Muscle layer of duodenum (tissue), 2 donors: Measurements from ENCODE around the gene PHF2.

Experiments used
- H3K27ac ChIP-seq: one replicate; pipeline ENCODE4 v1.7.0; 2013; ENCODE audit warnings: mild to moderate bottlenecking, low read length
- H3K27me3 ChIP-seq: one replicate; pipeline ENCODE4 v1.7.0; 2013; ENCODE audit warnings: low read depth, mild to moderate bottlenecking, control low read depth, low read length
- H3K36me3 ChIP-seq, 2 donors: one replicate each; pipeline ENCODE4 v1.7.0; 2013; ENCODE audit warnings: low read length in 2 of 2, control low read depth in 1 of 2, mild to moderate bottlenecking in 1 of 2; ENCODE audit not compliant: insufficient read depth in 2 of 2, control insufficient read depth in 1 of 2
- H3K4me1 ChIP-seq, 2 donors: one replicate each; pipeline ENCODE4 v1.7.0; 2013; ENCODE audit warnings: low read length in 2 of 2, mild to moderate bottlenecking in 2 of 2, control low read depth in 1 of 2, moderate library complexity in 1 of 2; ENCODE audit not compliant: insufficient read depth in 2 of 2, control insufficient read depth in 1 of 2
- H3K4me3 ChIP-seq, 2 donors: one replicate each; pipeline ENCODE4 v1.7.0; 2013; ENCODE audit warnings: low read length in 2 of 2, low read depth in 1 of 2, mild to moderate bottlenecking in 1 of 2
- H3K9me3 ChIP-seq, 2 donors: one replicate each; pipeline ENCODE4 v1.7.0; 2013; ENCODE audit warnings: low read length in 2 of 2, control low read depth in 1 of 2, mild to moderate bottlenecking in 1 of 2; ENCODE audit not compliant: control insufficient read depth in 1 of 2
- donor health status: healthy.

Gene PHF2

GRCh38 chr9:93610206-93610605 is 33.8 kb downstream of the PHF2 start:
- peaks cover 0 to 25% of the 10 kb centered on the region in 2 donors for H3K4me1 ChIP-seq
- no peaks in the 10 kb centered on the region for H3K36me3 ChIP-seq
- no peak overlapping the region for H3K4me3 ChIP-seq
- H3K9me3 ChIP-seq, result peaks cover 3 to 25% of the 10 kb centered on the region in 2 donors
- H3K27me3 ChIP-seq, result no peaks in the 10 kb centered on the region
- H3K27ac ChIP-seq, result no peak overlapping the region

GRCh38 chr9:93612052-93612795 is 35.8 kb downstream of the PHF2 start:
- Histone ChIP-seq H3K27me3 (no peaks in the 10 kb centered on the region), H3K4me1 (peaks cover 0 to 25% of the 10 kb centered on the region in 2 donors), H3K36me3 (no peaks in the 10 kb centered on the region), H3K4me3 (no peak overlapping the region), H3K9me3 (peaks cover 3 to 21% of the 10 kb centered on the region in 2 donors), H3K27ac (no peak overlapping the region)

GRCh38 chr9:93612796-93613154 is 36.4 kb downstream of the PHF2 start:
- H3K27me3 ChIP-seq, result no peaks in the 10 kb centered on the region
- H3K4me3 ChIP-seq, result no peak overlapping the region
- no peaks in the 10 kb centered on the region for H3K36me3 ChIP-seq
- no peak overlapping the region for H3K27ac ChIP-seq
- H3K9me3 ChIP-seq, result peaks cover 3 to 20% of the 10 kb centered on the region in 2 donors
- peaks cover 0 to 25% of the 10 kb centered on the region in 2 donors for H3K4me1 ChIP-seq

GRCh38 chr9:93613174-93613573 is 36.8 kb downstream of the PHF2 start:
- Histone ChIP-seq H3K4me3 (no peak overlapping the region), H3K36me3 (no peaks in the 10 kb centered on the region), H3K27me3 (no peaks in the 10 kb centered on the region), H3K27ac (no peak overlapping the region), H3K9me3 (peaks cover 3 to 16% of the 10 kb centered on the region in 2 donors), H3K4me1 (peaks cover 0 to 25% of the 10 kb centered on the region in 2 donors)

GRCh38 chr9:93613791-93614190 is 37.4 kb downstream of the PHF2 start:
- Histone ChIP-seq H3K27ac (no peak overlapping the region), H3K9me3 (peaks cover 3 to 16% of the 10 kb centered on the region in 2 donors), H3K36me3 (no peaks in the 10 kb centered on the region), H3K4me3 (no peak overlapping the region), H3K27me3 (no peaks in the 10 kb centered on the region), H3K4me1 (peaks cover 0 to 25% of the 10 kb centered on the region in 2 donors)

- Histone ChIP-seq H3K27ac (no peak overlapping the region), H3K4me3 (no peak overlapping the region), H3K36me3 (no peaks in the 10 kb centered on the region), H3K9me3 (peaks cover 0 to 7% of the 10 kb centered on the region in 2 donors), H3K4me1 (peaks cover 0 to 25% of the 10 kb centered on the region in 2 donors), H3K27me3 (no peaks in the 10 kb centered on the region)
Measured at GRCh38 chr9:93614830-93615468, 38.6 kb downstream of the PHF2 start.

- peaks cover 0 to 29% of the 10 kb centered on the region in 2 donors for H3K4me1 ChIP-seq
- no peaks in the 10 kb centered on the region for H3K27me3 ChIP-seq
- no peak overlapping the region for H3K4me3 ChIP-seq
- H3K27ac ChIP-seq, result no peak overlapping the region
- H3K36me3 ChIP-seq, result no peaks in the 10 kb centered on the region
- no peaks in the 10 kb centered on the region for H3K9me3 ChIP-seq
Measured at GRCh38 chr9:93616044-93616443, 39.7 kb downstream of the PHF2 start.

- Histone ChIP-seq H3K36me3 (no peaks in the 10 kb centered on the region), H3K4me1 (peaks cover 0 to 27% of the 10 kb centered on the region in 2 donors), H3K9me3 (no peaks in the 10 kb centered on the region)
Measured at GRCh38 chr9:93617273-93617672, 40.9 kb downstream of the PHF2 start.

GRCh38 chr9:93619272-93619775 is 42.9 kb downstream of the PHF2 start:
- H3K27me3 ChIP-seq, result no peaks in the 10 kb centered on the region
- no peak overlapping the region for H3K4me3 ChIP-seq
- no peaks in the 10 kb centered on the region for H3K9me3 ChIP-seq
- no peaks in the 10 kb centered on the region for H3K36me3 ChIP-seq
- peaks cover 0 to 9% of the 10 kb centered on the region in 2 donors for H3K4me1 ChIP-seq
- H3K27ac ChIP-seq, result no peak overlapping the region

More at GRCh38 chr9:93617273-93617672, 40.9 kb downstream of the PHF2 start:
- Histone ChIP-seq H3K4me3 (no peak overlapping the region), H3K27me3 (no peaks in the 10 kb centered on the region), H3K27ac (no peak overlapping the region)

- Histone ChIP-seq H3K4me3 (no peak overlapping the region), H3K36me3 (no peaks in the 10 kb centered on the region), H3K9me3 (no peaks in the 10 kb centered on the region), H3K27me3 (no peaks in the 10 kb centered on the region), H3K27ac (no peak overlapping the region), H3K4me1 (peaks cover 0 to 6% of the 10 kb centered on the region in 2 donors)
Measured at GRCh38 chr9:93620041-93620506, 43.7 kb downstream of the PHF2 start.

- no peaks in the 10 kb centered on the region for H3K27me3 ChIP-seq
- H3K9me3 ChIP-seq, result no peaks in the 10 kb centered on the region
- H3K4me3 ChIP-seq, result no peak overlapping the region
- peaks cover 0 to 6% of the 10 kb centered on the region in 2 donors for H3K4me1 ChIP-seq
- no peak overlapping the region for H3K27ac ChIP-seq
- no peaks in the 10 kb centered on the region for H3K36me3 ChIP-seq
Measured at GRCh38 chr9:93620881-93621820, 44.8 kb downstream of the PHF2 start.
